ENCODE data around the gene TBX19. TPM values are rescaled to one million over a fixed set of nuclear protein-coding genes. Genes with fewer than 3 reads are reported as not detected.

The TBX19 gene
- total RNA-seq, 1 donor from 2014 or later, result 1.8 TPM

GRCh38 chr1:168273575-168273974, 7.1 kb upstream of the TBX19 start:
- Mint-ChIP-seq H3K27me3 (ENCODE audit: low read depth) (no peaks in the 10 kb centered on the region), H3K4me1 (ENCODE audit: low read depth) (peaks cover 12% of the 10 kb centered on the region), H3K36me3 (ENCODE audit: low read depth) (peaks cover 2% of the 10 kb centered on the region), H3K27ac (ENCODE audit: unreplicated experiment) (peak overlapping the region; percentile 42), H3K4me3 (ENCODE audit: unreplicated experiment) (no peak overlapping the region), H3K9me3 (ENCODE audit: low read depth) (peaks cover 13% of the 10 kb centered on the region)
- DNase-seq (ENCODE audit: low spot score), result no peak
- no peak for TF ChIP-seq CTCF (IDR thresholded peaks at IDR 0.05)

GRCh38 chr1:168279253-168279652, 1.4 kb upstream of the TBX19 start:
- Mint-ChIP-seq H3K27me3 (ENCODE audit: low read depth) (no peaks in the 10 kb centered on the region), H3K36me3 (ENCODE audit: low read depth) (peaks cover 2% of the 10 kb centered on the region), H3K27ac (ENCODE audit: unreplicated experiment) (no peak overlapping the region), H3K4me1 (ENCODE audit: low read depth) (peaks cover 2% of the 10 kb centered on the region), H3K4me3 (ENCODE audit: unreplicated experiment) (no peak overlapping the region), H3K9me3 (ENCODE audit: low read depth) (peaks cover 12% of the 10 kb centered on the region)
- TF ChIP-seq CTCF (IDR thresholded peaks at IDR 0.05), result no peak
- DNase-seq (ENCODE audit: low spot score), result no peak

GRCh38 chr1:168281603-168282325, 1.1 kb downstream of the TBX19 start:
- no peak for TF ChIP-seq CTCF (IDR thresholded peaks at IDR 0.05)
- H3K4me1 Mint-ChIP-seq (ENCODE audit: low read depth), result peaks cover 12% of the 10 kb centered on the region
- H3K27ac Mint-ChIP-seq (ENCODE audit: unreplicated experiment), result no peak overlapping the region
- no peaks in the 10 kb centered on the region for H3K27me3 Mint-ChIP-seq (ENCODE audit: low read depth)
- DNase-seq (ENCODE audit: low spot score), result no peak
- H3K4me3 Mint-ChIP-seq (ENCODE audit: unreplicated experiment), result no peak overlapping the region
- H3K9me3 Mint-ChIP-seq (ENCODE audit: low read depth), result peaks cover 7% of the 10 kb centered on the region
- no peaks in the 10 kb centered on the region for H3K36me3 Mint-ChIP-seq (ENCODE audit: low read depth)

GRCh38 chr1:168285521-168285790, 4.8 kb downstream of the TBX19 start:
- Mint-ChIP-seq H3K27me3 (ENCODE audit: low read depth) (no peaks in the 10 kb centered on the region), H3K36me3 (ENCODE audit: low read depth) (no peaks in the 10 kb centered on the region), H3K4me3 (ENCODE audit: unreplicated experiment) (no peak overlapping the region), H3K4me1 (ENCODE audit: low read depth) (peaks cover 22% of the 10 kb centered on the region), H3K9me3 (ENCODE audit: low read depth) (no peaks in the 10 kb centered on the region), H3K27ac (ENCODE audit: unreplicated experiment) (no peak overlapping the region)
- TF ChIP-seq CTCF (IDR thresholded peaks at IDR 0.05), result no peak
- no peak for DNase-seq (ENCODE audit: low spot score)

GRCh38 chr1:168285971-168286927, 5.6 kb downstream of the TBX19 start:
- Mint-ChIP-seq H3K4me1 (ENCODE audit: low read depth) (peaks cover 22% of the 10 kb centered on the region), H3K27me3 (ENCODE audit: low read depth) (no peaks in the 10 kb centered on the region), H3K27ac (ENCODE audit: unreplicated experiment) (no peak overlapping the region), H3K4me3 (ENCODE audit: unreplicated experiment) (no peak overlapping the region), H3K36me3 (ENCODE audit: low read depth) (no peaks in the 10 kb centered on the region), H3K9me3 (ENCODE audit: low read depth) (no peaks in the 10 kb centered on the region)
- DNase-seq (ENCODE audit: low spot score), result no peak
- peak; percentile 18 for TF ChIP-seq CTCF (IDR thresholded peaks at IDR 0.05)

Measured in chondrocyte (in vitro differentiated cells).